CD4-positive, alpha-beta T cell treated with Interleukin-2 at 100 ng/mL for 4 hours (primary cell): Measurements from ENCODE around the gene BARHL1.

Source experiments
- DNase-seq: peaks from one replicate; pipeline ENCODE4 v3.0.0-alpha.2; 2020; ENCODE audit warnings: low spot score

BARHL1 gene

DNA sequence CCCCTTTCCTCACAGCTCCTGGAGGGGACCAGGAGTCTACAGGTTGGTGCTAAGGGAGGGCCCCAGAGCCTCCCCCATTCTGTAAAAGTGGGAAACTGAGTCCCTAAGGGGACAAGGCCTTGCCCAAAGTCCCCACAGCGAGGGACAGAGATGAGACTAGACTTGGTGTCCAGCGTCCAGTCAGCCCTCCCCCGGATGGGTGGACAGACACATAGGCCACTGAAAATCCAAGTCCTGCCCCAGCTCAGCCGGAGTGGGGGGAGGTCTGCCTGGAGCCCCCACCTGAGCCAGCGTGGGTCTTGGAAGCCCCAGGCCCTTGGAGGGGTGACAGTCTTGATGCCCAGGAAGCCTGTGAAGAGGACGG lies 5.2 kb downstream of the BARHL1 start:
- DNase-seq: no peak

DNA sequence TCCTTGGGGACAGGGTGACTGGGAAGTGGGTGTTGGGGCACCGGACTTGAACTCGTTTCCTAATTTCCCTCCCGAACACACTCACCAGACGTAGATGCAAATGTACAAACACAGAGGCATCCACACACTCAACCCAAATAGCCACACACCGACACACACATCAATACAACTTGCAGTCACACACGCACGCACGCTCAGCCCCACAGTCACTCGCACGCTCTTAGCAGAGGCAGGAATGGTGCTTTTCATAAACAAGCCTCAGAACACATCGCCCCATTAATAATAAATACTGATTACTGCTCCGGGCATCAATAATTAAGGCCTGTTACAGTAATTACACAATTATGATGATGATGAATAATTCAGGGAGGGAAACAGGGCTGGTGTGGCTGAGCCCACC lies 5.7 kb downstream of the BARHL1 start:
- no peak for DNase-seq

DNA sequence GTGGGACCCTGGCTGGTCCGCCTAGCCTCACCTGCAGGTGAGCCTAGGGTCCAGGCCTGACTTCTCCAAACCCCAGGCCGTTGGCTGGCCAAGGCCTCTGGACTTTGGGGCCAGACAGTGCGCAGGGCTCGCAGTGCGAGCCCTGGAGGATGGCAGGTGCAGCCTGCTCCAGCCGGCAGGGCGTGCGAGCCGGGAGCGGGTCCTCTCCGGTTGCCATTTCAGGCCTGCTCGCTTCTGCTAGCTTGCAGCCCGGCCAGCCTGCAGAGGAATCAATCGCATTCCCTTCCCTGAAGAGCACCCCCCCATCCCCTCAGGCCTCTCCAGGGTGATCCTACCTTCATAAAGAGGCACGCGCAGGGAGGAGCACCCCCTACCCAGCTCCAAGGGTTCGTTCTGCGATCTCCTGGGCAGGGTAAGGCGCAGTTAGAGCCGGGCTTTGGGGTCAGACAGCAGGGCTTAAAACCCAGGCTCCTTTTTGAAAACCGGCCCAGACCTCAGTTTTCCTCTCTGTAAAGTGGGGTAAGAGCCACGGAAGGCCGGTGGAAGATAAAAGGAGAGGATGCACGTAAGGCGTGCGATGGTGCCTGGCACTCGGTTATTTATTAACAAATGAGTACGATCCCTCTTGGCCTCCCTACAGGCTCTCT lies 6.2 kb downstream of the BARHL1 start:
- no peak for DNase-seq

DNA sequence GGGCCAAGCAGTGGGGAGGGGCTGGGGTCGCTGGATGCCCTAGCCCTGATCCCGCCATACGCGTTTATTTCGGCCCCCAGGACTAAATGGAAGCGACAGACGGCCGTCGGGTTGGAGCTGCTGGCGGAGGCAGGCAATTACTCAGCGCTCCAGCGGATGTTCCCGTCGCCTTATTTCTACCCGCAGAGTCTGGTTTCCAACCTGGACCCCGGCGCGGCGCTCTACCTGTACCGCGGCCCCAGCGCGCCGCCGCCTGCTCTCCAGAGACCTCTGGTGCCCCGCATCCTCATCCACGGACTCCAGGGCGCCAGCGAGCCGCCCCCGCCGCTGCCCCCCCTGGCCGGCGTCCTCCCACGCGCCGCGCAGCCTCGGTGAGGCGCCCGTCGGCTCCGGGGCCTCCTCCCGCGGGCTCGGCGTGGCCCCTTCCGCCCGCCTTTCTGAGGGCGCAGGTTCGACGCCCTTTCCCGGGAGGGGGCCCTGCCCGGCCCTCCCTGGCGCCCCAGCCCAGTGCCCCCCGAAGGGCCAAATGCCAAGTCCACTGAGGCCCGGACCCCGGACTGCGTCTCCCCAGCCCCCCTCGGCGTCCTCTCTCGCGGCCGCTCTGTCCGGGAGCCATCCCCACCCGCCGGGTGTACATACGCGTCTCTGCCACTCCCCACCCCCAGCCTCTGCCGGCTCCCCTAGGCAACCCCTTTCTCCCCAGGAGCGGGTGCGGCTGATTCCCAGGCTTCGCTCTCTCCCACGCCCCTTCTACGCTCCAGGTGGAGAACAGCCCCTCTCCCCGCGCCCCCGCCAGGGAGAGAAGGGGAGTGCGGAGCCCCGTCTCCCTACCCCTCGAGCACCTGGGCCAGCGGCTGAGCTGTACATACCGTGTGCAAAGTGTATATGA lies 7.0 kb downstream of the BARHL1 start:
- no peak for DNase-seq

DNA sequence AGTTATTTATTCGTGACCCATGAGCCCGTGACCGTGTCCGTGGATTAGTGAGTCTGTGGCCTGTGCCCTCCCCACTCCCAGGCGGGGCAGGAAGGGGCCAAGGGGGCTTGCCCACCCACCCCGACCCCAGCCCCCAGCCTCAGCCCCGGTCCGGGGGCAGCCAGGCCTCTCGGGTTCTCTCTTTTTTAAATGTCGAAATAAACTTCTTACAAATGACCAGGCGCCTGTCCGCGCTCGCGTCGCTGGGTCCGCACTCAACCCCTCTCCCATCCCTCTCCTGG lies 7.6 kb downstream of the BARHL1 start:
- no peak for DNase-seq

DNA sequence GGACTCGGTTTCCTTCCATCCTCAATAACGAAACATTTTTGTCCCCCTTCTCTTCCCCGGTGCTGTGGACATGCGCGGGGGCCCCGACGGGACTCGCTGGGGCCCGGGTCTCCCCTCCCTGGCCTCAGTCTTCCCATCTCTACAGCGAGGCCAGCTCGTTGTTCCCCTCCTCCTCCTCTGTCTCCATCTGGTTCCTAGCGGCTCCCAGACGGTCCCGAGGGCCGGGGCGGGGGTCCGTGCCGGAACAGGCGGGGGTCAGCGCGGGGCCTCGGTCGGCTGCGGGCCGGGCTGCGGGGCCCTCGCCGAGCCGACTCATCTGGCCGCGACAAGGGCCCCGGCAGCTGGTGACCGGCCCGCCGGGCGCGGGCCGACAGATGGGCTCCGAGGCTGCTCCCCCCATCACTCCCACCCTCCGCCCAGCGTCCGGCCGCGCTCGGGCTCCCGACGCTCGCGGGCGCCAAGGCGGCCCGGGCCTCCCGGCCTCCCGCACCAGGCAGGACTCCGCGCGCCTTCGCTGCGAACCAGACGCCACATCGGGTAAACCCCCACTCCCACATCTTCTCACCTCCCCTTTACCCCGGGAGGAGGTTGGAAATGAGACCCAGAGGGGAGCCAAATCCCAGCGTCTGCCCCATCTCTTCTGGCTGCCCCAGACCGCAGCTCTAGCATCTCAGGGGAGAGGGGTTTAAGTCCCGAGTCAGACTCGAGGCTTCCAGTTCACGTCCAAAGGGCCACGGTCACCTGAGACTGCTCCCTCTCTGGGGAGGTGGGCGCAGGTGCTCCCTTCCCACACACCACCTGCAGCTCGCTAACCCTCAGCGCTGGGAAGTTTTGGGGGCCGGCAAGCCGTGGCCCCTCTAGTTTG lies 8.1 kb downstream of the BARHL1 start:
- DNase-seq: no peak

DNA sequence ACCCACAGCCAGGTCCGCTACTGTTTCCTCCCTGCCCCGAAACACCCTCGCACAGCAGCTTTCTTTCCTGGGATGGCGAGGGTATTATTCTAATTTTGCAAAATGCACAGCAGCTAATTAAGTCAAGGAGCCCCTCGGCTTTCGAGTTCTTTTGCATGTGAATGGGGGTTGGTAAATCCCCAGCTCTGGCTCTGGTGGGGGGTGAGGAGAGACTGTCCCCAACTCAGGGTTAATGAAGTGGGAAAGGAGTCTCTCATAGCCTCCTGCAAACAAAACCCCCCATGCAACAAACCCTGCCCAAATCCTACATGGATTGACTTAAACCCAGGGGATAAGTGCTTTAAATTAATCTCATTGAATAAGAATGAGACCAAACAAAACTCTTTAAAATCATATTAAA lies 8.8 kb downstream of the BARHL1 start:
- DNase-seq: no peak

DNA sequence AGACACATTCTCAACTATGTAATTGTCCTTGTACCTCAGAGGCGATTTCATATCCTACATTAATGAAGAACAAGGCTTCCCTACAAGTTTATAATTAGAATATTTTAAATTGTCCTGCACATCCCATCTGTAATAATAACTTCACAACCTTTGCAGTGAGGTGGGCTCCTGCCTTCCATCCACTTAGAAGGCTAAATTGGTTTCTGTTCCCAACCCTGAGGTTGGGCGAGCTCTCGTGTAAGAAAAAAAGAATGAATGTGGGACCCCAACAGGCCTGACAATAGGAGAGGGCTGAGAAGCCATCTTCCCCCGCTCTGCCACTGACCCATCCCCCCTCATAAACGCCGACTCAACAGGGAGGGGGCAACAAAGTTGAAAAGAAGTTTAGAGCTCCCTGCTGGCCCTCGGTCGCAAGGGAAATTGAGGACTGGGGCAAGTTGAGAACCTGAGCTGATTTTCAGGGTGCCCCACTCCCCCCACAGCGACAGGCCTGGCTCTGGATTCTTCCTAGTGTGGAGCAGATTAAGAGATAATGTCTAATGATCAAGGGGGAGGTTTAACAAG lies 9.4 kb downstream of the BARHL1 start:
- no peak for DNase-seq

DNA sequence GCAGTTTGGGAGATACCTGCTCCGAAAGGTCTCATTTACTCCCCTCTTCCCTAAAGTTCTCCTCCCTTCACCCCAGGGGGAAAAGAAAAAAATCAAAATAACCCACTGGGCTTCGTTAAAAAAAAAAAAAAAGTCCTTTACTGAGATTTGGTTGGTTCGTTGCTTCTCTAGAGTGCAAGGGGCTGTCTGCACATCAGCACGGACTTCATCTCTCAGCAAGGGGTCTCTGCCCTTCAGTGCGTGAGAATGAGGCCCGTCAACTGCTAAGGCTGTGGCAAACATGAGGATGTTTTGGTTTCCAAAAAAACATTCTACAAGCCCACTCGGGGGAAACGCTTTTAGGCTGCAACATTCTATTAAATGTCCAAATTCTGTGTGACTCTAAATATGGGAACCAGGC lies 10.0 kb downstream of the BARHL1 start:
- DNase-seq: no peak

DNA sequence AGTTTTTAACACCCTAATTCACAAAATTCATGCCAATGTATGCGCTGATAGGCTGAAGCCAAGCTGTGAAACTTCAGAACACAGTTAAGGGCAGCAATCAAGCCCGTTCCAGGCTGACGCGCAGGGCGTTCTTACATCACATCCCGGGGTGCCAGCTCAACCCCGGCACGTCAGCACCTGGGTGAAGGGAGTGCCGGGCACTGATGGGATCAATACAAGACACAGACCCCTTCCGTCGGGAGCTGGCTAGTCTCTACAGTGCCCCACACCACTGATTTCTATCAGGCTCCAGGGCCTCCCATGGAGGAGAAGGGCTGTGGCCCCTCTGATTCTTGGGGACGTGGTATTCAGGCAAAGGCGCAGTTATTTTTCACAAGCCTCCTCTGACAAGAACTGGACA lies 12.0 kb downstream of the BARHL1 start:
- DNase-seq: no peak

DNA sequence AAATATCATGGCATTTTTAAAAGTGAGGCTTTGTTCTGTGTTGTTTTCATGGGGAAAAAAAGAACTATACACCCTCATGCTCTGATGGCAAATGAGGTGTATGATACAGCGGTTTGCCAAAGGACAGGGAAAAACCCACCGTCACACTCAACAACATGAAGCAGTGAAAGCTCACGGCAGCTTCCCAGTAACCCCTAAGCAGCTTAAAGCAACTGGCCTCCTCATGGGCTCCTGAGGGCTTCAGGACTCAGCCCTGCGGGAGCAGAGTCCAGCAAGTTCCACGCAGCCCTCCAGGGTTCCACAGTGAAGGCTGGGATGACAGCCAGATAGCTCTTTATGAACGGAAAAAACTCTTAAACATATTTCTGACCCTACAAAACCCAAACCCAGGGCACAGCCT lies 12.9 kb downstream of the BARHL1 start:
- no peak for DNase-seq

DNA sequence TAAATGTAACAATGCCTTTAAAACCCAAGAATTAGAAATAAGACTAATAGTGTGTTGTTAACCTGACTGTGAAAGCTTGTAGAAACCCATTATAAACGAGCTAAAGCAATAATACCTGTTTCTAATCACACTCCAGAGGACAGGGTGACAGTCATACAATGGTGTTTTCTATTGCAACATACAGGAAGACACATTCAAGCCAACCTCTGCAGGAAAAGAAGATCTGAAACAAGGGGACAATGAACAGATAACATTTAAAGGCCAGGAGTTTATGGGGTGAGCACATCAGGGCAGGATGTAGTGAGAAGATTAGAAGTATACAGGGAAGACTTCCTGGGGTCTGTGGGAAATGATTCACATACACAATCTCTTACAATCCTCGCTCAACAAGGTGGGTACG lies 13.8 kb downstream of the BARHL1 start:
- DNase-seq: no peak

DNA sequence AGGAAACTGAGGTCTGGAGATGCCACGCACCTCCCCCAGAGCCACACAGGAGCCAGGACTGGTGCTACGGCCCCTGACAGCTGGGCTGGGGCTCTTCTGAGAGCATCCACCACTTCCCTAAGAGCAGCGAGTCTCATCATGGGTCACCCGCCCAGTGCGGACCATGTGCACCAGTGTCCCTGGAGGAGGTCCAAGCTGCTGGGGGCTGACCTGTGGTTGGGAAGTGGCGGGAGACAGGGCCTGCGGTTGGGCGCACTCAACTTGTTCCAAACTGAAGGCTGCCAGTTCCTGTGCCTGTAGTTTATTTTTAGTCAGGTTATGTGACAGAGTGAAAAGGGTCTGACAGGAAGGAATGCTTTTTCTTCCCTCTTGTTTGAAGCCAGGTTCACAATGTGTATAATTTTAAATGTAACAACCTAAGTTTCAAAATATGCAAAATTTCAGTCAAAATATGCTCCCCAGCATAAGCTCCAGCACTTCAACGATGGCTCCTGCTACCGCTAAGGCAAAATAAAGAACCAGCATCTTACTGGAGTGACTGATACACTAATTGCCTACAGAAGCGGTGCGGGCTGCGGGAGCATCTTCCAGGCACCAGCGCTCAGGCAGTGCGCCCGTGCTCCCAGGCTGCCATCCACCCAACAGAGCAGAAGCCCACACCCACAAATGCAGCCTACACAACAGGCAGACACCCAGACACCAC lies 14.8 kb downstream of the BARHL1 start:
- no peak for DNase-seq

DNA sequence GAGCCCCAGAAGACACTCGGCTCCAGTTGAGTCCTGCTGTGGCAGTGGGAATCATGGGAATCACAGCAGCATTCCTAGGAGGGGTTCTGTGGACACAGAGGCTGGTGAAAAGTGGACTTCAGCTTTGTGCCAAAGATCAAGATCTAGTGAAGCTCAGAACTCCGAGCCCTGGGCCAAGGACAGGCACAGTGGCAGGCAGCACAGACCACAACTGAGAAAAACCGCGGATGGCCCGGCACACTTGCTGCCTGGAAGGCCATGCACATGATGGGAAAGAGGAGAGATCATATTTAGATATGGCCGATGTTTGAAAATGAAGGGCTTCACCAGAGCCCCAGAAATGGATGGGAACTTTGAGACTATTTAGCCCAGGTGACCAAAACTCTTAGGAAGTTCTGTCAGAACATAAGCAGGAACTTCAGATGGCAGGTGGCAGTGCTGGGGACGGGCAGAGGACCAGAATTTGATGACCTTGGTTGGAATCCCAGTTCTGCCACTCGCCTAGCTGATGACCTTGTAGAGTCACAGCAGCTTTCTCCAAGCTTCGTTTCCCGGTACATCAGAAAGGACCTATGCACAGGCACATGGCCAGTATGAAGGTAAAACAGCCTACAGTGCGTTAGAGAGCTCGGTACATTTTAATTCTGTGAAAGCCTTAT lies 18.0 kb downstream of the BARHL1 start:
- DNase-seq: no peak

DNA sequence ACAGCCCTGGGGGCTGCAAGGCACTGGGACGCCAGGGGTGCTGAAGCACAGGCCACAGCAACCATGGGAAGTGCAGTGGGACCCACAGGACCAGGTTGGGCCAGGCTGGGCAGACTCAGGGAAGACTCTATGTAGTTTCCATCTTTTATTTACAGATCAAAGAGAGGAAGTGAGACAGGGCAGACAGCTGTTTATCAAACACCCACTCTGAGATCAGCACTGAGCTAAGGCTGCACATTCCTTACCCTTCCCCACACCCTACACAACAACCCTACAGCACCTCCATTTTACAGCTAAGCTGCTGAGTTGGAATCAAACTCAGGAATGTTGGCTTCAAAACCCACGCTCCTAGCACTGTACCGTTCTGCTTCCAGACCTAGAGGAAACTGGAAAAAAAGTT lies 19.8 kb downstream of the BARHL1 start:
- no peak for DNase-seq

DNA sequence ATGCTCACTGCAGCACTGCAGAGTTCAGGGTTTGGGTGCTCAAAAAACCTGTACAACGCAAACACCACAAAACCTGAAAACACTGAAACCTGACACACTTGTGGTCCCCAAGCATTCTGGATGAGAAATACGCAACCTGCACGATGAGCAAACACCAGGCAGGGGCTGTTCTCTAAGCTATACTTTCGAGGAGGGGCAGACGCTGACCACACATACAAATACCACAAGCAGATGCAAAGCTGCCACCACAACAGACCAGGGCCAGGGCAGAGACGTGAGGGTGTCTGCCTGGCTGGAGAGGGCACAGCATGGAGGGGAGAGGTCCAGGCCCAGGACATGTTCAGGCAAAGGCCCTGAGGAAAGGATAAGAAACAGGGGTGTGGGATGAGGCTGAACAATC lies 23.0 kb downstream of the BARHL1 start:
- no peak for DNase-seq

DNA sequence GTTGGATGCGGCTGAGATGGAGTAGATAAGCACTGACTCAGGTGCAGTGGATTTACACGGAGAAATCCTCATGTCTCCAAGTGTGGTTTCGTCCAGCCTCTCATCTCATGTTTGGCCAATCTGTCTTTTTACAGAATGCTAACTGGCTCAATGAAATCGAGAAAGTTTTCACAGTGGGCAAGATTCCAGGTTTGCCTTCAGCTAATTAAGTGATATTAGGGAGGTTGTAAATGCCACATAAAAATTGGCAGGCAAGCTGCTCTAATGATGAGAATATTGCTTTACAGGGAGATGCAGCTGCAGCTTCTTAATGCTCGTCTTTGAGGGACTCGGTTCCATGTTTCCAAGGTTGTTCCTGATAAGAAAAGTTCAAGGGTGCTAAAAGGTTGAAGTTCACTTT lies 23.7 kb downstream of the BARHL1 start:
- DNase-seq: no peak

DNA sequence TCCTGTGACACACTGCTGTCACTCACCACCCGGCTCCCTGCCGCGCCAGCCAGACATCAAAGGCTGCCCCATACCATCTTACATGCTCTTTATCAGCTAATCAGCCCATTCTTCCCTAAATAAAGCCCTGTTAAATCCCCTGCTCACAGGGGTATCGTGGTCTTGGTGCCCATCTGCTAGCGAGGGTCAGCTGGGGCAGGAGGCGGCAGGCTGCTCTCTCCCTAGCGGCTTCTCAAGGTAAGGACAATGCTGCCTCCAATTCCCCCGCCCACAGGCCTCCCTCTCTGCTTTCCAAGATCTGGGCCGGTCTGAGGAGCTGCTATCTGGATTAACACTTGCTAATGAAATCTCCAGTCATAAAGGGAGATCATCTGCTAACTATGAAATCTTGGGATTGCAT lies 26.8 kb downstream of the BARHL1 start:
- no peak for DNase-seq

DNA sequence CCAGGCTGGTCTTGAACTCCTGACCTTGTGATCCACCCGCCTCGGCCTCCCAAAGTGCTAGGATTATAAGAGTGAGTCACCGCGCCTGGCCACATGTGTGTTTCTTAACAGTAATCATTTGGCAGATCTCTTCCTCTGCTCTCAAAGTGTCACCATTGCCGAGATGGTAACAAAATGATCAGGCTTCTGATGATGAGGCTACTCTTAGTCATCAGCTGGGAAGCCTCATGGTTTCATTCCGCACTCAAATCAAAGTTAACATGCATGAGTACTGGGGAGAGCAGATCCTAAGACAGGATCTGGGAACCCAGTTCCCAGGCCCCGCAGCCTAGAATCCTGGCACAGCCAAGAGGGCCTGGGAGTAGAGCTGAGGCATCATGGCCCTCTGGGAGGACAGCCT lies 27.4 kb downstream of the BARHL1 start:
- no peak for DNase-seq

DNA sequence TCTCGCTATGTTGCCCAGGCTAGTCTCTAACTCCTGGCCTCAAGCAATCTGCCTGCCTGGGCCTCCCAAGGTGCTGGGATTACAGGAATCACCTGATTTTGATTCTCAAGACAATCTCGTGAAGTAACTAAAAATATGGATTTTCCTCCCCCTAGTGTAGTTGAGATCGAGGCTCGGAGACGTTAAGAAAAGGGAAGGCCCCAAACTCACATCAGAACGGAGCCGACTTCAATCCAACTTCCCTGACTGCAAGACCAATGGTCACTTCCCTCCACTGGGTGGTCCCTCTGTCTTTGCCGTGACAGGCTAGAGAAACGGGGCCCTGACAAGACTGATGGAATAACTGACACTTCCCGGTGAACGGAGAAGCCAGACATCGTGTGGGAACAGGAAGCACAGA lies 28.3 kb downstream of the BARHL1 start:
- DNase-seq: no peak

DNA sequence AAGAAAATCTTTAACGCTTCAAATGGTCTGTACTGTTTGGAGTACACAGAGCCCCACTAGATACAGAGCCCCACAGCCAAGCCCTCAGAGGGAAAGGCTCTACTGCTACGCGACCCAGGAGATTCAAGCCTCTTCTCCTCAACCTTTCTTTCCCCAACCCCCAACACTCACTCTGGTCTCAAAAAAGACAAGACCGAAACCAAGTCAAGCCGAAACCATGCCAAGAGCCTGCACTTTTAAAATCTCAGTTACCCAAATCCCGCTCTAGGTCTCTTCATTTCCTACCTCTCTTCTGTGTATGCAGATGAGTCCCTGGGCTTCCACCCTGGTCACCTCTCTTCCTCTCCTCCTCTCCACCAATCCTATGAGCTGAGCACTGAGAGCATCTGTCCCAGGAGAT lies 31.9 kb downstream of the BARHL1 start:
- DNase-seq: no peak

DNA sequence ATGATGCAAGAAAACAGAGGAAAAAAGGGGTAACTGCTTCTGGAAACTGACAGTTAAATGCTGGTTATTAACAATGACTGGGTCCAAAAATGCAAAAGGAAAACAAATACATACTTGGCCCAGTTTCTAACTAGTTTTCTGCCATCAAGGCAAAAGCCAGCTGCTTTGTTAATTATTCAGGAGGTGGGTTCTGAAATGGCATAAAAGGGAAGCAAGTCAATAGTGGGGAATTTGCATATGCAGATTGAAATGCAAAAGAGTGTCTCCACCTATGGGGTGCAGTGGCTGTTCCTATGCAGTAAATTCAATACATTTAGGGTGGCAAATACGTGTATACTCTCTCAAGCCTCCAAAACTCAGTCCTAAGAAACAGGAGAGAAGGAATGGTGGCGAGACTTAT lies 33.4 kb downstream of the BARHL1 start:
- no peak for DNase-seq
